ENCODE measurements around the gene MAP2K6.

MAP2K6 gene

GRCh38 chr17:69451416-69452394, 37.2 kb downstream of the MAP2K6 start:
- no peak for DNase-seq (ENCODE audit: low read depth)
- H3K4me3 ChIP-seq (ENCODE audit: low read length) = no peak overlapping the region
- TF ChIP-seq CTCF (conservative IDR thresholded peaks at IDR 0.05; ENCODE audit: low read depth, low read length) = no peak

- H3K4me3 ChIP-seq (ENCODE audit: low read length) = no peak overlapping the region
- no peak for TF ChIP-seq CTCF (conservative IDR thresholded peaks at IDR 0.05; ENCODE audit: low read depth, low read length)
- no peak for DNase-seq (ENCODE audit: low read depth)
Observed at GRCh38 chr17:69452664-69453260, 38.3 kb downstream of the MAP2K6 start.

- no peak overlapping the region for H3K4me3 ChIP-seq (ENCODE audit: low read length)
- DNase-seq (ENCODE audit: low read depth) = no peak
- TF ChIP-seq CTCF (conservative IDR thresholded peaks at IDR 0.05; ENCODE audit: low read depth, low read length) = no peak
Observed at GRCh38 chr17:69454051-69454450, 39.6 kb downstream of the MAP2K6 start.

GRCh38 chr17:69455040-69455439, 40.5 kb downstream of the MAP2K6 start:
- no peak for DNase-seq (ENCODE audit: low read depth)
- H3K4me3 ChIP-seq (ENCODE audit: low read length) = no peak overlapping the region
- TF ChIP-seq CTCF (conservative IDR thresholded peaks at IDR 0.05; ENCODE audit: low read depth, low read length) = no peak

- no peak for TF ChIP-seq CTCF (conservative IDR thresholded peaks at IDR 0.05; ENCODE audit: low read depth, low read length)
Observed at GRCh38 chr17:69457603-69458002, 43.1 kb downstream of the MAP2K6 start.

GRCh38 chr17:69460963-69461922, 46.7 kb downstream of the MAP2K6 start:
- TF ChIP-seq CTCF (conservative IDR thresholded peaks at IDR 0.05; ENCODE audit: low read depth, low read length) = no peak
- DNase-seq (ENCODE audit: low read depth) = no peak
- H3K4me3 ChIP-seq (ENCODE audit: low read length) = no peak overlapping the region

More at GRCh38 chr17:69457603-69458002, 43.1 kb downstream of the MAP2K6 start:
- no peak overlapping the region for H3K4me3 ChIP-seq (ENCODE audit: low read length)
- DNase-seq (ENCODE audit: low read depth) = no peak
